ENCODE measurements around the gene S100A6.

- TF ChIP-seq CTCF (IDR thresholded peaks at IDR 0.05; ENCODE audit: low read depth, low read length, poor library complexity, severe bottlenecking): no peak
- no peak for TF ChIP-seq EZH2phosphoT487 (IDR thresholded peaks at IDR 0.05; ENCODE audit: borderline replicate concordance, low read length)
Measured at GRCh38 chr1:153527683-153528040, 8.1 kb downstream of the S100A6 start.

All from DOHH2 (cell line).